Middle frontal gyrus (tissue), 1 donor: ENCODE data around the gene PLCB3.

Experiments used
- DNase-seq: peaks from one replicate; pipeline ENCODE4 v3.0.0-alpha.2; 2015; ENCODE audit warnings: low spot score; ENCODE audit errors: extremely low spot score

Gene PLCB3

GRCh38 chr11:64249563-64250414 lies 1.5 kb upstream of the PLCB3 start:
- DNase-seq = no peak

GRCh38 chr11:64250415-64251015 lies 815 bp upstream of the PLCB3 start:
- DNase-seq = no peak

- no peak for DNase-seq
Measured at GRCh38 chr11:64251753-64252002, 348 bp downstream of the PLCB3 start.

DNA sequence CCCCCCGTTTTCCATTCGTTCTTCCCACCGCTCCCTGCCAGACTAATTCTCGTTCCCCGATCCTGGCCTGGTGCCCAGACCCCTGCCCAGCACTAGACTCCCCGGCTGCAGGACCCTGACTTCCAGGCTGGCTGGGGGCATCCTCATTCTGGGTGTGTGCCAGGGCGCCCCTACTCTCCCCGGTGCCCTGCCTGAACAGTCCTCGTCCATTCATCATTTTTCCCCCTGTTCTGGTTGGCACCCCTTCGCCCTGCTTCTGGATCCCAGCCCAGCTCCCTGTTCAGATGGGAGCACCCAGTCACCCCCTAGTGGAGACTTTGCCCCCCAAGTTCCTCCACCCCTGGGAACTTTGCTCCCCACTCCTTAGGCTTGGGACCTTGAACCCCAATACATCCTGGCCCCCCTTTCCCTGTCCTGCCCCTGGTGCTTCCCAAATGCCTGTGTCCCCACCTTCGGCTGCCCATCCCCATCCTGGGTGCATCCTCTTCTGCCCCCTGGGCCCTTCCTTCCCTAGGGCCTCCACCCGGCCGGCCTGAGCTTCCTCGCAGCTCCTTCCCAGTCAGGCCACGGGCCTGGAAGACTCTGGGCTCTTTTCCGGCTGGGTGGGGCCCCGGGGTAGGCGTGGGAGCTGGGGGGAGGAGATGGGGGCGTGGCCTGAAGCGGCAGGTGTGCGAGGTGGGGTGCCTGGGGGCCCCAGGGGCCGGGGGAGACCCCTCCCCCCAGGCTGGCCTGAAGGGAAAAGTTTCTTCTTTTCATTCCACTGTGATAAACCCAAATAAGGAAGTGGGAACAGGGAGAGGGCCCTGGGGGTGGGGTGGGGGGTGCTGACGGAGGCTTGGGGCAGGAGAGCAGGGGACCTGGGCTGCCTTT lies 908 bp downstream of the PLCB3 start:
- no peak for DNase-seq

- no peak for DNase-seq
Measured at GRCh38 chr11:64253043-64253442, 1.7 kb downstream of the PLCB3 start.

- DNase-seq = no peak
Measured at GRCh38 chr11:64253481-64253880, 2.2 kb downstream of the PLCB3 start.

DNA sequence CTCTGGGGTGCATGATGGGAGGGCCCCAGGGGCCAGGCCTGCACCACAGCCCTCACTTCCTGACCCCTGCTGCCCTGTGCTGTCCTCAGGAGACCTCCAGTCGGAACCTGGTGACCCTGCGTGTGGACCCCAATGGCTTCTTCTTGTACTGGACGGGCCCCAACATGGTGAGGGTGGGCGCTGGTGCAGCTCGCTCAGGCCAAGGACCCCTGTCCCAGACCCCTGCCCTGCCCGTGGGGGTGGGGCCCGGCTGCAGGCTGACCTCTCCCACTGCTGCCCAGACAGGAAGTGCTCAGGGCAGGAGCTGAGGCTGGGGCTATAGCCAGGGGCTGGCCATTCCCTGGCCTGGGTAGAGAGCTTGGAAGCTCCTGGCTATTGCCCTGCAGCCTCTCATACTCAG lies 3.0 kb downstream of the PLCB3 start:
- DNase-seq = no peak

DNA sequence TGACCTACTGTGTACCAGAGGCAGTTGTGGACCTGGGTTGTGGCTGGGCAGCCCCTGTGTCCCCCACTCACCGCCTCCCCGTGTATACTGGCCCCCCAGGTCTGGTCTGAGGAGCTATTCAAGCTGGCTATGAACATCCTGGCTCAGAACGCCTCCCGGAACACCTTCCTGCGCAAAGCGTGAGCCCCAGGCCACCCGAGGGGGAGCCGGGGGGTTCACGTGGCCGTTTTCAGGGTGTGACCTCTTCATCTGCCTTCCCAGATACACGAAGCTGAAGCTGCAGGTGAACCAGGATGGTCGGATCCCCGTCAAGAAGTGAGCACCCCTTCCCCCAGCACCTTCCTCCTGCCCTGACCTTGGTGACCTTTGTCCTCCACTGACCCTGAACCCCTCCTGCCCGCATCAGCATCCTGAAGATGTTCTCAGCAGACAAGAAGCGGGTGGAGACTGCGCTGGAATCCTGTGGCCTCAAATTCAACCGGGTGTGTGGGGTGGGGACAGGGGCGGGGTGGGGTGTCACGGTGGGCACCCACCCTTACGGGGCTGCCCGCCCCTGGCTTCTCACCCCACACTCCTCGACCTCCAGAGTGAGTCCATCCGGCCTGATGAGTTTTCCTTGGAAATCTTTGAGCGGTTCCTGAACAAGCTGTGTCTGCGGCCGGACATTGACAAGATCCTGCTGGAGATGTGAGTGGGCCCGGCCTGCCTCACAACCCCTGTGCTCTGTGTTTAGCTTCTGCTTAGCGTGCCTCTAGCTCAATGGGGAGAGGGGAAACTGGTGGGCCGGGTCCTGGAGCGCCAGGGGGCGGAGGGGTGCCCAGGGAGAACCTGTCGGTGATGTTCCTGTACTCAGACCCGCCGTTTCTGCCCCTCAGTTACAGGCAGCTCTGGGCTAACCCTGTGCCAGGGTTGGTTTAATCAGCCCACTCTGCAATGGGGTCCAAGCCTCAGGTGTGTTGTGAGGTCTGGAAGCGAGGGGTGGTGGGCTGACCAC lies 4.1 kb downstream of the PLCB3 start:
- DNase-seq = no peak

GRCh38 chr11:64256300-64256699 lies 5.0 kb downstream of the PLCB3 start:
- no peak for DNase-seq

DNA sequence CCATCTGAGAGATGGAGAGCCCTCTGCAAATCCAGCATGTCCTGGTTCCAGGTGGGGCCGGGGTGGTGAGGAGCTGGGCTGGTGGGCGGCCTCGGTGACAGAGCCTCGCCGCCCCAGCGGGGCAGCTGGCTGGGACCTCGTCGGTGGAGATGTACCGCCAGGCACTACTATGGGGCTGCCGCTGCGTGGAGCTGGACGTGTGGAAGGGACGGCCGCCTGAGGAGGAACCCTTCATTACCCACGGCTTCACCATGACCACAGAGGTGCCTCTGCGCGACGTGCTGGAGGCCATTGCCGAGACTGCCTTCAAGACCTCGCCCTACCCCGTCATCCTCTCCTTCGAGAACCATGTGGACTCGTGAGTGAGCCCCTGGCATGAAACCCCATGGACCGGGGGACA lies 7.0 kb downstream of the PLCB3 start:
- DNase-seq = no peak

DNA sequence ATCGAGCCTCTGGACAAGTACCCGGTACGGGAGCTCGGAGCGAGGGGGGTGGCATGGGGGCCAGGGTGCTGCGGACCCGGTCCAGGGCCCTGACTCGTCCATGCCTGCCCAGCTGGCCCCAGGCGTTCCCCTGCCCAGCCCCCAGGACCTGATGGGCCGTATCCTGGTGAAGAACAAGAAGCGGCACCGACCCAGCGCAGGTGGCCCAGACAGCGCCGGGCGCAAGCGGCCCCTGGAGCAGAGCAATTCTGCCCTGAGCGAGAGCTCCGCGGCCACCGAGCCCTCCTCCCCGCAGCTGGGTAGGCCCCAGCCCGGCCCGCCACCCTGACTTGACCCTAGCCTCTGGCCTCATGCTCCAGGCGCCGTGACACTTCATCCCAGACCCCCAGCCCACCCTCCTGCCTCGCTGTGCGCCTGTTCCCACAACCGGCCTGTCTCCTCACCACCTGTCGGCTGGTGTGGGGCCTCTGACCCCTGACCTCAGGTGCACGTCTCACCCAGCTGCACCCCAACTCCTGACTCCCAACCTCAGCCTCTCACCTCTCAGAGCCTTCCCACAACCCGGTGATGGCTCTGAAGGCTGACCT lies 7.7 kb downstream of the PLCB3 start:
- no peak for DNase-seq

DNA sequence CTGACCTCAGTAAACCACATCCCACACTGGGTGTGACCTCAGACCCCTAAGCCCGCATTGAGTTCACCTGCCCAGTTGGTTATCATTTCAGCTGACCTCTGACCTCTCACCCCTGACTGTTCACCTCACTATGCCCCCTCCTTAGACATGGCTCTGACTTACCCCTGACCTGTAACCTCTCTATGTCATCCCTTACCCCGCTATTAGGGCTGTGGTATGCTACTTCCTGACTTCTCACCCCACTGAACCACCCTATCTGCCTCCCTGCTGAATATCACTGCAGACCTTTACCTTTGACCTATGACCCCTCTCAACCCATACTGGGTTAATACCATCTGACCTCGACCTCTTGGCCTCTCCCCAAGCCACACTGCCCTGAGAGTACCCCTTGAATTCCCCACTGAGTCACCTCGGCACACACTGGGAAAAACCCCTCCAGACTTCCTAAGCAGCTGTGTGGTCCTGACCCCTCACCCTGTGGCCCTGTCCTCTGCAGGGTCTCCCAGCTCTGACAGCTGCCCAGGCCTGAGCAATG lies 8.3 kb downstream of the PLCB3 start:
- DNase-seq = no peak

DNA sequence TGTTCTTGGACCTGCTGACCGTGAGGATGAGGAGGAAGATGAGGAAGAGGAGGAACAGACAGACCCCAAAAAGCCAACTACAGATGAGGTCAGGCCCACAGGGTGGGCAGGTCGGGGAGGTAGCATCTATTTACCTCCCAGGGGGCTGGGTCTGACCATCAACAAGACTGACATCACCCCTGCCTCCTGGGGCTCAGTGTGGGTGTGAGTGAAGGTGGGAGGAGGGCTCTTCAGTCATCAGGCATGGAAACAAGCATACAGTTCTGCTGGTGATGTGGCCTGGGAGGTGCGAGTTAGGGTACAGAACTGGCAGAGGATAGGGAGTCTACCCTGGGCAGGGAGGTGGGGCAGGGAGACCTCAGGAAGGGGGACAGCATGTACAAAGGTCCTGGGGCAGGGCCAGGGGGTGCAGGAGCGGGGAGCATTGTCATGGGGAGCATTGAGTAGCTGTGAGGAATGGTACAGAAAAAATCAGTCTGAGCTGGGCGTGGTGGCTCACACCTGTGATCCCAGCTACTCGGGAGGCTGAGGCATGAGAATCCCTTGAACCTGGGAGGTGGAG lies 8.9 kb downstream of the PLCB3 start:
- DNase-seq = no peak

DNA sequence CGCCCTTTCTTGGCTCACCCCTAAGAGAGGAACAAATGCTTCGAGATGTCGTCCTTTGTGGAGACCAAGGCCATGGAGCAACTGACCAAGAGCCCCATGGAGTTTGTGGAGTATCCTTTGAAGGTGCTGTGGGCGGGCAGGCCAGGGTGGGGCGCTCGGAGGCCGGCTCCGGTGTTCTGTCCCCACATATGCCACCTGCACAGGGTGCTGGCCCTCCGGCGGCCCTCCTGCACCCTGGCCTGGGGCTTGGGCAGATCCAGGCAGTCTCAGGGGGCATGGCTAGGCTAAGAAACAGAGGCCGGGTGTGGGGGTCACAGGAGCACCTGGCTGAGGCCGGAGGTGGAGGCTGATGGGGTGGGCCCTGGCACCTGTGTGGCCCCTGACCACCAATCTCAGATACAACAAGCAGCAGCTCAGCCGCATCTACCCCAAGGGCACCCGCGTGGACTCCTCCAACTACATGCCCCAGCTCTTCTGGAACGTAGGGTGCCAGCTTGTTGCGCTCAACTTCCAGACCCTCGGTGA lies 10.3 kb downstream of the PLCB3 start:
- DNase-seq = no peak

DNA sequence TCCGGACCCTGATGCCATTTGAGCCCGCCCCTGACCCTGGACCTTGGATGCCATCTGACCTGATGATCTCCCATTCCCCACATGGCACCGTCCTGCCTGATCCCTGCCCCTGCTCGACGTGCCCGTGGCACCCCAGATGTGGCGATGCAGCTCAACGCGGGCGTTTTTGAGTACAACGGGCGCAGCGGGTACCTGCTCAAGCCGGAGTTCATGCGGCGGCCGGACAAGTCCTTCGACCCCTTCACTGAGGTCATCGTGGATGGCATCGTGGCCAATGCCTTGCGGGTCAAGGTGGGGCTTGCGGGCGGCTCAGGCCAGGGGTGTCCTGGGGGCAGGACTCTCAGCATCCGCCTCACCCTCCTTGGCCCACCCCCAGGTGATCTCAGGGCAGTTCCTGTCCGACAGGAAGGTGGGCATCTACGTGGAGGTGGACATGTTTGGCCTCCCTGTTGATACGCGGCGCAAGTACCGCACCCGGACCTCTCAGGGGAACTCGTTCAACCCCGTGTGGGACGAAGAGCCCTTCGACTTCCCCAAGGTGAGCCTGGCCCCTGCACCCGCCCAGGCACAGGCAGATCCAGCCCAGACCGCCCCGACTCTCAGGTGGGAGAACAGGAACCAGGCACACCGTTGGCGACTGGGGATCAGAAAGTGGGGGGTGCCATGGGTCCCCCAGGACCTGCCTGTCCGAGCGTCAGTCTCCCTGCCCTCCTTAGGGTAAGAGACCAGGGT lies 11.1 kb downstream of the PLCB3 start:
- no peak for DNase-seq

DNA sequence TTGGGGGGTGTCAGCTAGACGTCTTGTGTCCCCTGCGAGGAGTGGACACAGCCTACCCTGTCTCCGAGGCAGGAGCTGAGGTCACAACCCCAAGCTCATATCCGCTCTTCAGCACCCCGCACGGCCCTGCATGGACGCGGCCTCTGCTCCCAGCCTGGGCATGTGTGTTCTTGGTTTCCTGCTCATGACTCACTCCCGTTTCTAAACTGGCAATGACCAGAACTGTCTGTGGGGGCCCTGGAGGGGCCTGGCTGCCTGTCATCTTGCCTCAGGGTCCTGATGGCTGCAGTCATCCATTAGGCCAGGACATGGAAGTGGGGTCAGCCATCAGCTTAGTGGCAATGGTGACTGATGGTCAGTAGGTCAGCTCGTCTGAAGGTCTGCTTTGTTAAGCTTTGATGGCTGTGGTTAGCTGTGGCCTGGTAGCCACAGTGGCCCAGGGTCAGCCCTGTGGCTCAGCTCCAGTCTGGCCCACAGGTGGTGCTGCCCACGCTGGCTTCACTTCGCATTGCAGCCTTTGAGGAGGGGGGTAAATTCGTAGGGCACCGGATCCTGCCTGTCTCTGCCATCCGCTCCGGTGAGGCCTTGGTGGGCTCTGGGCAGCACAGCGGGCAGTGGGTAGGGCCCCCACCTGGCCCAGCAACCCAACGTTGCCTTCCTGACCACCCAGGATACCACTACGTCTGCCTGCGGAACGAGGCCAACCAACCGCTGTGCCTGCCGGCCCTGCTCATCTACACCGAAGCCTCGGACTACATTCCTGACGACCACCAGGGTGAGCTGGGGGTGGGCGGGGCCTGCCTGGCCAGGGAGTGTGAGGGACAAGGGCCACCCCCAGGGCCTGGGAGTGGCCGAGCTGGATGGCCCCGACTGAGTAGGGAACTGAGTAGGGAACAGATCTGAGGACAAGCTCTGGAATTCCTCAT lies 12.0 kb downstream of the PLCB3 start:
- no peak for DNase-seq

DNA sequence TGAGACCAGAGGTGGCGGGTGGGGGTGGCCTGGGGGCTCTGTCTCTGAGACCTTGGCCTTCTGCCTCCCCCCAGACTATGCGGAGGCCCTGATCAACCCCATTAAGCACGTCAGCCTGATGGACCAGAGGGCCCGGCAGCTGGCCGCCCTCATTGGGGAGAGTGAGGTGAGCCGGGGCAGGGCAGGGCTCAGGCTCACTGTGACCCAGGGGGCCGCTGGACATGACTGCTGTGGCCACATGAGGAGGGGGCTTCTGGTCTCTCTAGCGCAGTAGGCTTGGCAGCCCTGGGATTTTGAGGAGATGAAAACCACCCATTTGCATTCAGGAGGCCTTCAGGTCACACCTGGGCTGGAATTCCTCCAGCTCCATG lies 12.6 kb downstream of the PLCB3 start:
- no peak for DNase-seq

DNA sequence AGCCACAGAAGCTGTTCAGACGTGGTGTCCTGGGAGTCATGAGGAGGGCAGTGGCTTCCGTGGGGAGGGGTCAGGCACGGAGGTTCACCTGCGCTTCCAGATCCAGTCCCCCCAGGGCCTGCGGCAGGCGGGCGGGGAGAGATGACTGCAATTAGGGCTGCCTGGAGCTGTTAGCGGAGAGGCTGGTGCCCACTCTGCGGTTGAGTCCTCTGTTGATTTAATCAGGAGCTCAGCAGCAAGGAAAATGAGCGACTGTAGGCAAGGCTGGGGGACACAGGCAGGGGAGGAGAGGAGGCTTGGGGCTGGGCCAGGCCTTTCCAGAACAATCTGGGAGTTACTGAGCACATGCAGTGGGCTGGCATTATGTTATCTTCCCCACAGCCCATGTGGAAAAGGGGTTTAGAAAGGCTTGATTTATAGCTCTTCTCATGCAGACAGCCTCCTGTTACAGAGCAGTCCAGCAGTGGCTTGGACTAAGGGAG lies 13.1 kb downstream of the PLCB3 start:
- DNase-seq = no peak
